Loucy (cell line): ENCODE results near the gene CAMK1D.

Source experiments
- H2AFZ ChIP-seq: fragments of 200-600 bp; sonication (generic); 2 replicates; pipeline ENCODE4 v1.6.0; 2016; ENCODE audit warnings: antibody characterized with exemption, mild to moderate bottlenecking, low read length, moderate library complexity
- H3F3A ChIP-seq: fragments of 200-600 bp; 2 replicates; pipeline ENCODE4 v1.6.0; 2016; ENCODE audit warnings: antibody characterized with exemption, low read depth, mild to moderate bottlenecking
- H3K27me3 ChIP-seq: fragments of 200-600 bp; sonication (generic); 2 replicates; pipeline ENCODE4 v1.6.1; 2014; ENCODE audit warnings: low read length, mild to moderate bottlenecking; ENCODE audit not compliant: insufficient read depth, poor library complexity, severe bottlenecking
- H3K36me3 ChIP-seq: fragments of 200-600 bp; sonication (generic); 2 replicates; pipeline ENCODE4 v1.6.1; 2016; ENCODE audit warnings: low read length; ENCODE audit not compliant: insufficient read depth
- H3K4me1 ChIP-seq: fragments of 200-600 bp; sonication (generic); 2 replicates; pipeline ENCODE4 v1.5.1; 2014; ENCODE audit warnings: low read length, mild to moderate bottlenecking; ENCODE audit not compliant: insufficient read depth, poor library complexity, severe bottlenecking
- H3K4me2 ChIP-seq: fragments of 200-600 bp; sonication (generic); 2 replicates; pipeline ENCODE4 v1.6.0; 2014; ENCODE audit warnings: antibody characterized with exemption, low read length, low read depth, mild to moderate bottlenecking; ENCODE audit not compliant: poor library complexity, severe bottlenecking
- H3K4me3 ChIP-seq: fragments of 200-600 bp; sonication (generic); 2 replicates; pipeline ENCODE4 v1.5.1; 2014; ENCODE audit warnings: low read length, mild to moderate bottlenecking, mixed read lengths; ENCODE audit not compliant: poor library complexity, severe bottlenecking
- H3K79me2 ChIP-seq: fragments of 200-600 bp; sonication (generic); 2 replicates; pipeline ENCODE4 v1.6.1; 2014; ENCODE audit warnings: low read length; ENCODE audit not compliant: insufficient read depth
- H3K9ac ChIP-seq: fragments of 200-600 bp; sonication (generic); 2 replicates; pipeline ENCODE4 v1.6.0; 2014; ENCODE audit warnings: mild to moderate bottlenecking, low read depth, low read length, moderate library complexity; ENCODE audit not compliant: poor library complexity, severe bottlenecking
- H3K9me2 ChIP-seq: fragments of 200-600 bp; sonication (generic); replicated peaks from 2 replicates; pipeline ENCODE4 v1.6.1; 2016; ENCODE audit warnings: low read depth, low read length, mixed read lengths
- H3K9me3 ChIP-seq: fragments of 200-600 bp; sonication (generic); 2 replicates; pipeline ENCODE4 v1.6.1; 2014; ENCODE audit warnings: mild to moderate bottlenecking, antibody characterized with exemption, low read length, low read depth; ENCODE audit not compliant: insufficient read depth
- H4K20me1 ChIP-seq: fragments of 200-600 bp; sonication (generic); 2 replicates; pipeline ENCODE4 v1.6.0; 2014; ENCODE audit warnings: antibody characterized with exemption, low read length, mild to moderate bottlenecking; ENCODE audit not compliant: insufficient read depth, poor library complexity, severe bottlenecking
- EZH2phosphoT487 ChIP-seq: fragments of 200-600 bp; IDR thresholded peaks from 2 replicates; pipeline ENCODE4 v1.6.1; 2018; ENCODE audit warnings: antibody characterized with exemption, mild to moderate bottlenecking, moderate library complexity, borderline replicate concordance
- TF ChIP-seq, protein P1 (sequence below): fragments of 200-600 bp; sonication (generic); conservative IDR thresholded peaks from 2 replicates; pipeline ENCODE4 v1.5.1; 2014; ENCODE audit warnings: mild to moderate bottlenecking, antibody characterized with exemption, low read length

Gene CAMK1D

GRCh38 chr10:12583891-12584595 lies 234.7 kb downstream of the CAMK1D start:
- Histone ChIP-seq H3K9me3 (no peaks in the 10 kb centered on the region; the same call in 1 of the 2 replicates), H3K36me3 (no peaks in the 10 kb centered on the region), H3K4me2 (no peak overlapping the region), H3K9ac (no peak overlapping the region), H3K9me2 (no peaks in the 10 kb centered on the region), H3K4me3 (no peak overlapping the region), H3K79me2 (no peaks in the 10 kb centered on the region), H4K20me1 (no peaks in the 10 kb centered on the region), H3K4me1 (peaks cover 20% of the 10 kb centered on the region), H3K27me3 (no peaks in the 10 kb centered on the region), H2AFZ (no peak overlapping the region), H3F3A (peaks cover 2% of the 10 kb centered on the region; the same call in 1 of the 2 replicates)
- no peak for TF ChIP-seq EZH2phosphoT487
- TF ChIP-seq, protein P1, sequence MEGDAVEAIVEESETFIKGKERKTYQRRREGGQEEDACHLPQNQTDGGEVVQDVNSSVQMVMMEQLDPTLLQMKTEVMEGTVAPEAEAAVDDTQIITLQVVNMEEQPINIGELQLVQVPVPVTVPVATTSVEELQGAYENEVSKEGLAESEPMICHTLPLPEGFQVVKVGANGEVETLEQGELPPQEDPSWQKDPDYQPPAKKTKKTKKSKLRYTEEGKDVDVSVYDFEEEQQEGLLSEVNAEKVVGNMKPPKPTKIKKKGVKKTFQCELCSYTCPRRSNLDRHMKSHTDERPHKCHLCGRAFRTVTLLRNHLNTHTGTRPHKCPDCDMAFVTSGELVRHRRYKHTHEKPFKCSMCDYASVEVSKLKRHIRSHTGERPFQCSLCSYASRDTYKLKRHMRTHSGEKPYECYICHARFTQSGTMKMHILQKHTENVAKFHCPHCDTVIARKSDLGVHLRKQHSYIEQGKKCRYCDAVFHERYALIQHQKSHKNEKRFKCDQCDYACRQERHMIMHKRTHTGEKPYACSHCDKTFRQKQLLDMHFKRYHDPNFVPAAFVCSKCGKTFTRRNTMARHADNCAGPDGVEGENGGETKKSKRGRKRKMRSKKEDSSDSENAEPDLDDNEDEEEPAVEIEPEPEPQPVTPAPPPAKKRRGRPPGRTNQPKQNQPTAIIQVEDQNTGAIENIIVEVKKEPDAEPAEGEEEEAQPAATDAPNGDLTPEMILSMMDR = no peak

- Histone ChIP-seq H3K27me3 (no peaks in the 10 kb centered on the region), H3K79me2 (no peaks in the 10 kb centered on the region), H3K4me1 (peaks cover 31% of the 10 kb centered on the region), H3K9me3 (no peaks in the 10 kb centered on the region; the same call in 1 of the 2 replicates), H3K4me2 (no peak overlapping the region), H2AFZ (no peak overlapping the region), H4K20me1 (no peaks in the 10 kb centered on the region), H3K36me3 (no peaks in the 10 kb centered on the region), H3K4me3 (no peak overlapping the region), H3K9ac (no peak overlapping the region), H3K9me2 (no peaks in the 10 kb centered on the region), H3F3A (no peaks in the 10 kb centered on the region)
- TF ChIP-seq EZH2phosphoT487 = no peak
- TF ChIP-seq, protein P1 = no peak
Observed at GRCh38 chr10:12586741-12587140, 237.4 kb downstream of the CAMK1D start.

GRCh38 chr10:12587451-12587888 lies 238.1 kb downstream of the CAMK1D start:
- Histone ChIP-seq H3K27me3 (no peaks in the 10 kb centered on the region), H3K9ac (peak overlapping the region; percentile 62), H2AFZ (no peak overlapping the region), H4K20me1 (no peaks in the 10 kb centered on the region), H3K79me2 (no peaks in the 10 kb centered on the region), H3F3A (no peaks in the 10 kb centered on the region), H3K36me3 (no peaks in the 10 kb centered on the region), H3K4me3 (peak overlapping the region; percentile 70), H3K4me2 (peak overlapping the region; percentile 72), H3K4me1 (peaks cover 31% of the 10 kb centered on the region), H3K9me3 (no peaks in the 10 kb centered on the region; the same call in 1 of the 2 replicates), H3K9me2 (no peaks in the 10 kb centered on the region)
- TF ChIP-seq, protein P1 = no peak
- TF ChIP-seq EZH2phosphoT487 = no peak
